ENCODE data around the gene TMED8.

Gene TMED8

GRCh38 chr14:77318006-77318553 is 58.8 kb downstream of the TMED8 start:
- H3K27ac ChIP-seq (ENCODE audit: low read depth, low read length), result no peak overlapping the region
- no CpG with 5 or more reads among the region's 5 CpGs for WGBS (ENCODE audit: extremely low coverage, insufficient coverage, insufficient read length)

GRCh38 chr14:77316872-77317301 is 60.0 kb downstream of the TMED8 start:
- H4K12ac ChIP-seq (ENCODE audit: low read depth, low read length), result no peak overlapping the region
- no peak overlapping the region for H3K4me2 ChIP-seq (ENCODE audit: low read length)
- H3K4me1 ChIP-seq (ENCODE audit: control insufficient read depth in 1 of 2, insufficient read depth in 2 of 2, low read length in 2 of 2), result peaks cover 20 to 23% of the 10 kb centered on the region in 2 experiments
- H2BK5ac ChIP-seq (ENCODE audit: low read depth, low read length, poor library complexity), result no peak overlapping the region
- no peak overlapping the region for H3K4me3 ChIP-seq (ENCODE audit: low read depth, low read length)
- peak overlapping the region; percentile 31 for H2AK5ac ChIP-seq (ENCODE audit: low read length)
- peak overlapping the region; percentile 28 for H2BK120ac ChIP-seq (ENCODE audit: insufficient read depth, low read length, poor library complexity)
- no peaks in the 10 kb centered on the region for H3K27me3 ChIP-seq (ENCODE audit: insufficient read depth, low read length)
- WGBS (ENCODE audit: extremely low coverage, insufficient coverage, insufficient read length), result no CpG with 5 or more reads among the region's 5 CpGs
- no peaks in the 10 kb centered on the region for H3K36me3 ChIP-seq (ENCODE audit: control insufficient read depth in 1 of 2, insufficient read depth in 2 of 2, low read length in 2 of 2)
- H3K18ac ChIP-seq (ENCODE audit: low read length), result no peak overlapping the region
- H3K14ac ChIP-seq (ENCODE audit: low read length), result no peak overlapping the region
- no peak overlapping the region for H3K27ac ChIP-seq (ENCODE audit: low read depth, low read length)
- no peak overlapping the region for H3K23ac ChIP-seq (ENCODE audit: low read length)
- no peaks in the 10 kb centered on the region for H3K9me3 ChIP-seq (ENCODE audit: insufficient read depth, low read depth, low read length)
- H3K9ac ChIP-seq (ENCODE audit: low read length), result no peak overlapping the region
- no peak overlapping the region for H4K91ac ChIP-seq (ENCODE audit: low read depth, low read length)
- peak; percentile 30 to 56 for DNase-seq
- H3K79me1 ChIP-seq (ENCODE audit: low read length), result peaks cover 29% of the 10 kb centered on the region
- H2BK12ac ChIP-seq (ENCODE audit: low read length), result no peak overlapping the region
- H4K8ac ChIP-seq (ENCODE audit: low read depth, low read length), result no peak overlapping the region
- H3K4ac ChIP-seq (ENCODE audit: low read depth, low read length), result peak overlapping the region; percentile 36
- H3K79me2 ChIP-seq (ENCODE audit: control insufficient read depth, insufficient read depth, low read length, poor library complexity), result peaks cover 9% of the 10 kb centered on the region
- no peak overlapping the region for H2AFZ ChIP-seq (ENCODE audit: insufficient read depth, low read length, poor library complexity)

More at GRCh38 chr14:77318006-77318553, 58.8 kb downstream of the TMED8 start:
- Histone ChIP-seq H3K9ac (ENCODE audit: low read length) (no peak overlapping the region), H3K9me3 (ENCODE audit: insufficient read depth, low read depth, low read length) (no peaks in the 10 kb centered on the region), H3K4me1 (ENCODE audit: control insufficient read depth in 1 of 2, insufficient read depth in 2 of 2, low read length in 2 of 2) (peaks cover 20 to 28% of the 10 kb centered on the region in 2 experiments), H2BK12ac (ENCODE audit: low read length) (no peak overlapping the region), H2BK120ac (ENCODE audit: insufficient read depth, low read length, poor library complexity) (no peak overlapping the region), H2BK5ac (ENCODE audit: low read depth, low read length, poor library complexity) (no peak overlapping the region), H3K79me1 (ENCODE audit: low read length) (peaks cover 29% of the 10 kb centered on the region), H4K12ac (ENCODE audit: low read depth, low read length) (no peak overlapping the region), H4K91ac (ENCODE audit: low read depth, low read length) (no peak overlapping the region), H3K27me3 (ENCODE audit: insufficient read depth, low read length) (no peaks in the 10 kb centered on the region), H3K14ac (ENCODE audit: low read length) (no peak overlapping the region), H2AFZ (ENCODE audit: insufficient read depth, low read length, poor library complexity) (no peak overlapping the region), H3K4me3 (ENCODE audit: low read depth, low read length) (no peak overlapping the region), H3K79me2 (ENCODE audit: control insufficient read depth, insufficient read depth, low read length, poor library complexity) (peaks cover 9% of the 10 kb centered on the region), H3K23ac (ENCODE audit: low read length) (no peak overlapping the region), H3K4me2 (ENCODE audit: low read length) (no peak overlapping the region), H3K4ac (ENCODE audit: low read depth, low read length) (no peak overlapping the region), H3K18ac (ENCODE audit: low read length) (no peak overlapping the region), H3K36me3 (ENCODE audit: control insufficient read depth in 1 of 2, insufficient read depth in 2 of 2, low read length in 2 of 2) (no peaks in the 10 kb centered on the region), H2AK5ac (ENCODE audit: low read length) (no peak overlapping the region), H4K8ac (ENCODE audit: low read depth, low read length) (no peak overlapping the region)
- DNase-seq, result no peak

DNA sequence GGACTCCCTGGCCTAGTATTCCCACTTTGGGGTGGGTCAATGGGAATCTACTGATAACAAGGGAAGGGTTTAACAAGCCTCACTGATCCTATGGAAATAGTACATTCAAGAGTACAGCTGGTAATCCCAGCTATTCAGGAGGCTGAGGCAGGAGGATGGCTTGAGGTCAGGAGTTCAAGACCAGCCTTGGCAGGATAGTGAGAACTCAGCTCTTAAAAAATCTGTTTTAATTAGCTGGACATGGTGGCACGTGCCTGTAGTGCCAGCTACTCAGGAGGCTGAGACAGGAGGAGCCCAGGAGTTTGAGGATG is 60.7 kb downstream of the TMED8 start:
- Histone ChIP-seq H2BK120ac (ENCODE audit: insufficient read depth, low read length, poor library complexity) (no peak overlapping the region), H3K4me2 (ENCODE audit: low read length) (no peak overlapping the region), H3K4me3 (ENCODE audit: low read depth, low read length) (no peak overlapping the region), H3K23ac (ENCODE audit: low read length) (no peak overlapping the region), H3K9ac (ENCODE audit: low read length) (no peak overlapping the region), H2AFZ (ENCODE audit: insufficient read depth, low read length, poor library complexity) (no peak overlapping the region), H4K12ac (ENCODE audit: low read depth, low read length) (no peak overlapping the region), H3K4ac (ENCODE audit: low read depth, low read length) (no peak overlapping the region), H3K4me1 (ENCODE audit: control insufficient read depth in 1 of 2, insufficient read depth in 2 of 2, low read length in 2 of 2) (peaks cover 20 to 22% of the 10 kb centered on the region in 2 experiments), H3K27me3 (ENCODE audit: insufficient read depth, low read length) (no peaks in the 10 kb centered on the region), H3K14ac (ENCODE audit: low read length) (no peak overlapping the region), H3K18ac (ENCODE audit: low read length) (no peak overlapping the region), H2BK12ac (ENCODE audit: low read length) (no peak overlapping the region), H3K79me1 (ENCODE audit: low read length) (peaks cover 27% of the 10 kb centered on the region), H2AK5ac (ENCODE audit: low read length) (no peak overlapping the region), H4K91ac (ENCODE audit: low read depth, low read length) (no peak overlapping the region), H3K27ac (ENCODE audit: low read depth, low read length) (no peak overlapping the region), H3K79me2 (ENCODE audit: control insufficient read depth, insufficient read depth, low read length, poor library complexity) (peaks cover 9% of the 10 kb centered on the region), H3K36me3 (ENCODE audit: control insufficient read depth in 1 of 2, insufficient read depth in 2 of 2, low read length in 2 of 2) (no peaks in the 10 kb centered on the region), H3K9me3 (ENCODE audit: insufficient read depth, low read depth, low read length) (no peaks in the 10 kb centered on the region), H2BK5ac (ENCODE audit: low read depth, low read length, poor library complexity) (no peak overlapping the region), H4K8ac (ENCODE audit: low read depth, low read length) (no peak overlapping the region)
- no CpG with 5 or more reads among the region's 1 CpG for WGBS (ENCODE audit: extremely low coverage, insufficient coverage, insufficient read length)
- no peak for DNase-seq

DNA sequence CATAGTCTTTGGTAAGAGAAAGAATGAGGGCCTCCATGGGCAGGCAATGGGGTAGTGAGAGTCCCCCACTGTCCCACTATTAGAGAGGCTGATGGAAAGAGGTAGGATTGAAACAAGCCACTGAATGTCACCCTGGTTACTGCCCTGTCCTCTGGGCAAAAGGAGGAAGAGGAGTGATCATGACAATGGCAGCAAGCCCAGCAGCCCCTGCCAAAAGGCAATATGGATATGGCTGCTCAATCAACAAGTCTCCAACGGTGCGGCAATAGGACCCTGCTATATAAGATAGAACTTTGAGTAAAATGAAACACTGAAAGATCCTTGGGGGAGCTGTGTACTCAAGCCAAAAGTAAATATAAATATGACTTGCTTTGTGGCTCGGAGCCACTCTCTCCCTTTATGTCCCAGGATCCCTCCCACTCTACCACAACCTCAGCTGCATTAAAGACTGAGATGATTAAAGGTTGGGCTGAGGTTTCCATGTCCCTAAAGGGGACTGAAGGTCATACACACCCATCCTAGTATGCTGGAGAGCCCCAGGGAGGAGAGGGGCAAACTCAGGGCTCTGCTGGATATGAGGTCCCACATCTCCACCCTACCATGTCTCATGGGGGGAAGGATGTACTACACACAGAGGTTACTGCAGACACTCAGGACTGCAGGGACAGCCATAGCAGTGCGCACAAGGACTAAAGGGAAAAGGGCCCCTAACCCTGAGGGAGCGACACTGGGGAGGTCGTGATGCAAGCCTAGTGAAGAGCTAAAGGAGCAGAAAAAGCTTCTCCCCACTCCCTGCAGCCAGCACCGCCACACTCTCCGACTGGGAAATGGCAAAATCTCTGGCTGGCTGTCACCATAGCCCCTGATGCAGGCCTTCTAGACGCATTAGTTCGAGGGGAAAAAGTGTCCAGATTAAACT is 62.1 kb downstream of the TMED8 start:
- H3K27ac ChIP-seq (ENCODE audit: low read depth, low read length), result peak overlapping the region; percentile 85
- H3K36me3 ChIP-seq (ENCODE audit: control insufficient read depth in 1 of 2, insufficient read depth in 2 of 2, low read length in 2 of 2), result no peaks in the 10 kb centered on the region
- peaks cover 4% of the 10 kb centered on the region for H3K79me2 ChIP-seq (ENCODE audit: control insufficient read depth, insufficient read depth, low read length, poor library complexity)
- no peak overlapping the region for H4K12ac ChIP-seq (ENCODE audit: low read depth, low read length)
- H3K4ac ChIP-seq (ENCODE audit: low read depth, low read length), result peak overlapping the region; percentile 11
- H3K9ac ChIP-seq (ENCODE audit: low read length), result peak overlapping the region; percentile 28
- H3K14ac ChIP-seq (ENCODE audit: low read length), result peak overlapping the region; percentile 38
- peak overlapping the region; percentile 12 for H4K8ac ChIP-seq (ENCODE audit: low read depth, low read length)
- no peaks in the 10 kb centered on the region for H3K27me3 ChIP-seq (ENCODE audit: insufficient read depth, low read length)
- H3K4me1 ChIP-seq (ENCODE audit: control insufficient read depth in 1 of 2, insufficient read depth in 2 of 2, low read length in 2 of 2), result peaks cover 20 to 22% of the 10 kb centered on the region in 2 experiments
- H3K4me3 ChIP-seq (ENCODE audit: low read depth, low read length), result no peak overlapping the region
- peak overlapping the region; percentile 8 for H2AFZ ChIP-seq (ENCODE audit: insufficient read depth, low read length, poor library complexity)
- H3K18ac ChIP-seq (ENCODE audit: low read length), result peak overlapping the region; percentile 48
- no peaks in the 10 kb centered on the region for H3K9me3 ChIP-seq (ENCODE audit: insufficient read depth, low read depth, low read length)
- peak overlapping the region; percentile 81 for H4K91ac ChIP-seq (ENCODE audit: low read depth, low read length)
- peak overlapping the region; percentile 31 for H2AK5ac ChIP-seq (ENCODE audit: low read length)
- peak overlapping the region; percentile 28 for H3K4me2 ChIP-seq (ENCODE audit: low read length)
- H3K79me1 ChIP-seq (ENCODE audit: low read length), result peaks cover 21% of the 10 kb centered on the region
- no CpG with 5 or more reads among the region's 10 CpGs for WGBS (ENCODE audit: extremely low coverage, insufficient coverage, insufficient read length)
- H3K23ac ChIP-seq (ENCODE audit: low read length), result no peak overlapping the region
- peak overlapping the region; percentile 59 for H2BK5ac ChIP-seq (ENCODE audit: low read depth, low read length, poor library complexity)
- H2BK120ac ChIP-seq (ENCODE audit: insufficient read depth, low read length, poor library complexity), result peak overlapping the region; percentile 76
- peak overlapping the region; percentile 74 for H2BK12ac ChIP-seq (ENCODE audit: low read length)
- DNase-seq, result no peak

All from trophoblast cell (in vitro differentiated cells and primary cell).